SKM-1 treated with dmso at 0.1 percent for 144 hours (cell line): ENCODE measurements around the gene SH3GL3.

Source experiments
- DNase-seq: peaks from one replicate; lab custom pipeline; 2025; ENCODE audit not compliant: unreplicated experiment; lab: John Stamatoyannopoulos, UW

The SH3GL3 gene

DNA sequence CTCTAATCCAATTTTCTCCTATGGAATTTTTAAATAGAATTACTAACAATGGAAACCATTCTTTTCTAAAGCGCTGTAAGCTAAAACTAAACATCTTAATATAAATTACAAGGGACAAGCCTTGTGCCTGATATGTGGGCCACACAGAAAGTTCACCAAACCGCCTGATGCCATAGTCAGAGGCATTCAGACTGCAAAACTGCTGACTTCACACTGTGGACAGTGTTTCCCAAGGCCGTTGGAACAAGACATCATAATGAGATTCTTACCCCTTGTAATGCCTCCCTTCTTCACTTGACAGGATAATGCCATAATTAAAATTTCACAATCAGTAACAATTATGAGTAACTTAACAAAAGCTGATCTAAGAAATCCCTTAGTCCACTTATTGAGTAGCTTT lies 14.9 kb downstream of the SH3GL3 start:
- no peak for DNase-seq

- DNase-seq, result no peak
Observed at GRCh38 chr15:83462953-83463433, 15.9 kb downstream of the SH3GL3 start.

DNA sequence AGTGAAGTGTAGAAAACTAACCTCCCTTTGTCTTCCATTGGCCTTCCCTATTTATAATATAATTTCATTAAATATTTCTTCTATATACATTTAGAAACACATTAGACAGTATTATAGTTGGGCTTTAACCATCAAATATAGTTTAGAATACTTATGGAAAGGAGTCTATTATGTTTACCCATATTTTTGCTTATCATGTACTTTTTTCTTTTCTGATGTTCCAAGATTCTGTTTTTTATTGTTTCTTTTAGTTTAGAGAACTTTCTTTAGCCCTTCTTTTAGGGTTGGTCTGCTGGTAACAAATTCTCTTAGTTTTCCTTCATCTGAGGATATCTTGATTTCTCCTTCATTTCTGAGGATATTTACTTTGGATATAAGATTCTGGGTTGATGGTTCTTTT lies 23.7 kb downstream of the SH3GL3 start:
- no peak for DNase-seq

DNA sequence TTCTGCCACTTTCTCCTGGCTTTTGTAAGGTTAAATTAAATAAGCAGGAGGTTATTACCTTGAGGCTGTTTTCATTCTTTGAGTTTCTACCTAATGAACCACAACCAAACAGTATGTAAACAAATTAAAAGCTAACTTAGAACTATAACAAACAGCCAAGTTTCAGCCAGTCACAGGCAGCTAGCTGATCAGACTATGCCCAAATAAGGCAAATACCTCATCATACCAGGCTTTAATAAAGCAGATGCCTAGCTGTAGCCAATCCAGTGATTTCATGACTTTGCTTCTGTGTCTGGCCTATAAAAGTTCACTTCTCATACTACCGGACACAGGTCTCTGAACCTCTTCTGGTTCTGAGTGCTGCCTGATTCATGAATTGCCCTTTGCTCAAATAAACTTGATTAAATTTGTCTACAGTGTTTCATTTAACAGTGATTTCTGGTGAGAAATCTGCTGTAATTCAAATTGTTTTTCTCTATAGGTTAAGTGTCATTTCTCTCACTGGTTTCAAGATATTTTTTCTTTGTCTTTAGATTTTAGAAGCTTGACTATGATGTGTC lies 24.2 kb downstream of the SH3GL3 start:
- no peak for DNase-seq

DNA sequence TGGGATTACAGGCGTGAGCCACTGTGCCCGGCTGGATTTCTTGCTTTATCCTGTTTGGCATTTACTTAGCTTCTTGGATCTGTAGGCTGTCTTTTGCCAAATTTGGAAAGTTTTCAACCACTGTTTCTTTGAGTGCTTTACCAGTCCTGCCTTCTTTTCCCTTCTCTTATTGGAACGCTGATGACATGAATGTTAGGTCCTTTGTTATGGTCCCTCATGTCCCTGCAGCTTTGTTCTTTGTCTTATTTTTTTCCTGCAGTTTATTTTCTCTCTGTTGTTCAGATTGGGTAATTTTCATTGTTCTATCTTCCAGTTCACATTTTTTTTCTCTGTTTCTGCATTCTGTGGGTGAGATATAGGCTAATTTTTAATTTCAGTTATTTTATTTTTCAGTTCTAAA lies 25.0 kb downstream of the SH3GL3 start:
- no peak for DNase-seq

DNA sequence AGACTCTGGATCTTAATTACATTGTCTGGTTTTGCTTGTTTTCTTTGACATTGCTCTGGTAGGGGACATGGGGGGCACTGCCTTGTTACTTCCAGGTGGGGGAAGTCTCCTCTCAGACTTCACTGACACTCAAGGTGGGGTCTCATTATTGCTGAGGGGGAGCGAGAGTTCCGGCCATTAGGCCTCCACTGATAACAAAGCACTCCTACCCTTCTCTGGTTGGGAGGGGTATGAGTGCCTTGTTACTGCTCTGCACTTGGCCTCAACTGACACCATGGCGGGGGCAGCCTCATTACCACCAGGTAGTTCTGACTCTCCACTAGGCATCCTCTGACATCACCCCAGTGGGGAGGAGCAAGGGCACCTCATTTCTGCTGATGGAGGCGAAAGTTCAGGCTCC lies 25.7 kb downstream of the SH3GL3 start:
- DNase-seq, result no peak

- DNase-seq, result no peak
Observed at GRCh38 chr15:83474578-83474977, 27.4 kb downstream of the SH3GL3 start.

GRCh38 chr15:83475551-83475950 lies 28.4 kb downstream of the SH3GL3 start:
- DNase-seq, result no peak

DNA sequence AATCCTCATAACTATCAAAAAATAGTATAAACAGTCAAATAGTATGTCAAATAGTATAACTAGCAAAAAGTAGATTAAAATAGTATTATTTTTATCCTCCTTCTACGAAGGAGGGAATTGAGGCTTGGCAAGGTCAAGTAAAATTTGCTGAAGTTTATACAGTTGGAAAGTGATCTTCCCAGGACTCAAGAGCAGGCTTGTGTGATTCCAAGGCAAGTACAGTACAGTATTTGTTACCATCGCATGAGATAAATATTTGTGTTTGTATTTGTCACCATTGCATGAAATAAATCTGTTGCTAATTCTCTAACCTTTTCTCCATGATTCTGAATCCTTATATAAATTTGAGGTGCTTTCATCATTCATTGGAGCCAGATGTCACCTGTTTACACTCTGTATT lies 28.9 kb downstream of the SH3GL3 start:
- no peak for DNase-seq

DNA sequence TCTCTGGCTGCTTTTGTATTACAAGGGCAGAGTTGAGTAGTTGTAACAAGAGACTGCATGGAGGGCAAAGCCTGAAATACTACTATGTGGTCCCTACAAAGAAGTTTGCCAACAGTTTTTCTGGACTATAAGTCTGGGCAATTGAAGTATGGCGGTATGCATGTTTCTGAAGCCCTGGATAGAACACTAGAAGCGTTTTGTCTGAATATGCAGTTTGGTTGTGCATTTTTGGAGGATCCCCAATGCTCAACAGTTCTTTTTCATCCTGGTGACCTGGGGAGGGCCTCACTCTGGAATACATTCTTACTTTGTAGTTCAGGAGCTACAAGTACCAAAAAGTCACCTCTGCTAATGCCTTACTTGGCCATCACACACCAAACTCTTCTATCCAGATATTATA lies 29.6 kb downstream of the SH3GL3 start:
- no peak for DNase-seq

GRCh38 chr15:83477172-83477807 lies 30.1 kb downstream of the SH3GL3 start:
- no peak for DNase-seq

- no peak for DNase-seq
Observed at GRCh38 chr15:83477808-83478537, 30.8 kb downstream of the SH3GL3 start.

GRCh38 chr15:83483612-83484011 lies 36.5 kb downstream of the SH3GL3 start:
- no peak for DNase-seq

GRCh38 chr15:83484636-83485035 lies 37.5 kb downstream of the SH3GL3 start:
- DNase-seq, result no peak

- no peak for DNase-seq
Observed at GRCh38 chr15:83486363-83486762, 39.2 kb downstream of the SH3GL3 start.

- no peak for DNase-seq
Observed at GRCh38 chr15:83487519-83487918, 40.4 kb downstream of the SH3GL3 start.

GRCh38 chr15:83489690-83490089 lies 42.5 kb downstream of the SH3GL3 start:
- no peak for DNase-seq

- no peak for DNase-seq
Observed at GRCh38 chr15:83491486-83491885, 44.3 kb downstream of the SH3GL3 start.

- no peak for DNase-seq
Observed at GRCh38 chr15:83496766-83497165, 49.6 kb downstream of the SH3GL3 start.

DNA sequence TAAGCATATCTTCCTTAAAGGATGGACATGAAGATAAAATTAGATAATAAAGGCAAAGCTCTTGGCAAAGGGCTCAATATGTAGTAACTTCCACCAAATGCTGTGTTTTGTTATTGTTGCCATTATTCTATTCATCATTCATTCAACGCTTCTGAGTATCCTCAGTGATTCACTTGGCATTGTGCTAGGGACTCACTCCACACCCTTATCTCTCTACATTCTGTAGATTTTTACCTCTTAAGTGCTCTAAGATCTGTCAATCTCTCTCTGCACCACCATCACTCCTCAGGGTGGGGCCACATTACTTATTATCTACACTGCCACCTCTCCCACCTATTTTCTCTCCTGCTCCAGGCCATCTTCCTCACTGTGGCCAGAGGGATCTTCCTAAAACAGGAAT lies 51.2 kb downstream of the SH3GL3 start:
- DNase-seq, result no peak

DNA sequence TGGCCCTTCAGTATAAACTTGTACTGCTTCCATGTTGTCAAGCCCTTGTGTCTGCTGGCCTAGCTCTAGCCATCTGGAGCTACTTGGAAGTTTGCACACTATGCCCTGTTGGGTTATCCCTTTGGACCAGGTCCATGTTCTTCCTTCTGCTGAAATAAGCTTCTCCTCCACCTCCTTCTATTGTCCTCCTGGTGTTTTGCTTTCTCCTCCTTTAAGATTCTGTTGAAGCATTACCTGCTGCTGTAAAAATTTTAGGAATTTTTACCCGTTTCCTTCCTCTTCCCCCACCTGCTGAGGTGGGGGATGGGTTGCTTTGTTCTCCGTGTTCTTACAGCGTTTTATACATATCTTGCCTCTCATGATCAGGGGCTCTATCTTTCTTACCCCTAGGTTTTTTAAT lies 51.7 kb downstream of the SH3GL3 start:
- DNase-seq, result no peak

DNA sequence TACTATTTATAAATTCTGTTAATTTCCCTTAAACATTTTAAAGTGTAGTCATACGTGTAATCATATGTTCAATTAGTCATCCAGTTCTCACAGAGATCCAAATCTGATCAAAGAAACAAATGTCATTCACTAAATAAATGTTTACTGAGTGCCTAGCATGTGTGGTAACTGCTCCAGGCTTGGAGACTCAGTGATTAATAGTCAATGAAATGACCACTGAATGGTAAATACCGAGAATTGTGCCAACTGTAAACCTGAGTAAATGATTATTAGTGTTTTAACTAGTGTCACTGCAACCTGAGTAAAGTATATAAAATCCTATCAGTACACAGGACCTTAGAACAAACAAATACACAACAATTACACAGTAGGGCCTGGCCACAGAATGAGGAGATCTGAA lies 52.3 kb downstream of the SH3GL3 start:
- no peak for DNase-seq
